MCF 10A (cell line): Measurements from ENCODE around the gene MRRF. TPM values are rescaled to one million over a fixed set of nuclear protein-coding genes. Genes with fewer than 3 reads are reported as not detected.

Source experiments
- BruUV-seq: library from RNA; stranded (reverse); fragments of 400-500 nt; replicated peaks from 2 replicates; lab custom pipeline; 2021; lab: Mats Ljungman, UMichigan
- CTCF ChIA-PET: fragments of 300-600 bp; sonication (Branson Sonifier 250); formaldehyde crosslinking; extraction: SDS; loops from one replicate; lab custom pipeline; 2021; ENCODE audit warnings: antibody characterized with exemption, inconsistent platforms; lab: Yijun Ruan, JAX
- POLR2A ChIA-PET: fragments of 300-600, 350-650 bp; sonication (Branson Sonifier 250); formaldehyde crosslinking; extraction: SDS; loops from one replicate; lab custom pipeline; 2020; ENCODE audit warnings: antibody characterized with exemption, inconsistent platforms; lab: Yijun Ruan, JAX
- DNase-seq: peaks from one replicate; pipeline ENCODE4 v3.0.0-alpha.2; 2018; ENCODE audit not compliant: unreplicated experiment
- H3K27ac Mint-ChIP-seq: one replicate; pipeline ENCODE4 v1.8.0; 2022; ENCODE audit warnings: mild to moderate bottlenecking, low read depth, mixed read lengths; ENCODE audit not compliant: unreplicated experiment
- H3K27me3 Mint-ChIP-seq: one replicate; pipeline ENCODE4 v1.8.0; 2022; ENCODE audit warnings: mixed read lengths; ENCODE audit not compliant: insufficient read depth, unreplicated experiment
- H3K36me3 Mint-ChIP-seq: one replicate; pipeline ENCODE4 v1.8.0; 2022; ENCODE audit warnings: mild to moderate bottlenecking, moderate library complexity, mixed read lengths; ENCODE audit not compliant: insufficient read depth, unreplicated experiment
- H3K4me1 Mint-ChIP-seq: one replicate; pipeline ENCODE4 v1.8.0; 2022; ENCODE audit warnings: mixed read lengths; ENCODE audit not compliant: insufficient read depth, unreplicated experiment
- H3K4me3 Mint-ChIP-seq: one replicate; pipeline ENCODE4 v1.8.0; 2022; ENCODE audit warnings: mild to moderate bottlenecking, moderate library complexity, mixed read lengths; ENCODE audit not compliant: unreplicated experiment
- H3K9me3 Mint-ChIP-seq: one replicate; pipeline ENCODE4 v1.8.0; 2022; ENCODE audit warnings: mixed read lengths; ENCODE audit not compliant: unreplicated experiment
- CTCF ChIP-seq: fragments of 200-600 bp; IDR thresholded peaks from one replicate; pipeline ENCODE4 v1.8.0; 2022; ENCODE audit warnings: antibody characterized with exemption, mild to moderate bottlenecking; ENCODE audit not compliant: unreplicated experiment
- intact Hi-C: fragments of 100-400 bp; cut with micrococcal nuclease; formaldehyde crosslinking; loops from 2 replicates; pipeline ENCODE4 v1.14.1; 2022
- total RNA-seq: library from RNA; stranded (reverse); gene quantifications from 2 replicates; pipeline ENCODE4 v1.2.3, GENCODE V29; 2022

MRRF gene
- total RNA-seq, 1 experiment from 2014 or later = 90.3 TPM

GRCh38 chr9:122331523-122331927, 66.8 kb downstream of the MRRF start:
- H3K4me1 Mint-ChIP-seq = no peaks in the 10 kb centered on the region
- H3K27me3 Mint-ChIP-seq = no peaks in the 10 kb centered on the region
- no peaks in the 10 kb centered on the region for H3K9me3 Mint-ChIP-seq
- ChIA-PET CTCF (interaction anchor here (0.7 to 1.2 kb wide), 4 partner anchors 20 to 233 kb away, joined by 3 to 4 read pairs (median 4); no protein-coding TSS in a partner anchor), POLR2A (no interaction called here)
- intact Hi-C loops = no loop called here
- H3K27ac Mint-ChIP-seq = no peak overlapping the region
- BruUV-seq = no TSS peak
- no peak for TF ChIP-seq CTCF
- DNase-seq = no peak
- no peak overlapping the region for H3K4me3 Mint-ChIP-seq
- peaks cover 18% of the 10 kb centered on the region for H3K36me3 Mint-ChIP-seq

GRCh38 chr9:122332083-122332482, 67.4 kb downstream of the MRRF start:
- Mint-ChIP-seq H3K27ac (no peak overlapping the region), H3K36me3 (peaks cover 12% of the 10 kb centered on the region), H3K4me1 (no peaks in the 10 kb centered on the region), H3K9me3 (no peaks in the 10 kb centered on the region), H3K27me3 (no peaks in the 10 kb centered on the region), H3K4me3 (no peak overlapping the region)
- no TSS peak for BruUV-seq
- ChIA-PET POLR2A (no interaction called here), CTCF (no interaction called here)
- DNase-seq = no peak
- intact Hi-C loops = no loop called here
- TF ChIP-seq CTCF = no peak

GRCh38 chr9:122332644-122333043, 68.0 kb downstream of the MRRF start:
- Mint-ChIP-seq H3K4me3 (no peak overlapping the region), H3K4me1 (no peaks in the 10 kb centered on the region), H3K27ac (no peak overlapping the region), H3K27me3 (no peaks in the 10 kb centered on the region), H3K36me3 (peaks cover 10% of the 10 kb centered on the region), H3K9me3 (no peaks in the 10 kb centered on the region)
- no peak for TF ChIP-seq CTCF
- no TSS peak for BruUV-seq
- no peak for DNase-seq
- intact Hi-C loops = no loop called here
- ChIA-PET CTCF (interaction anchor here (0.6 to 2.5 kb wide), 3 partner anchors 18 to 207 kb away, joined by 3 to 10 read pairs (median 8); no protein-coding TSS in a partner anchor), POLR2A (no interaction called here)

GRCh38 chr9:122333169-122333808, 68.6 kb downstream of the MRRF start:
- no peak for DNase-seq
- intact Hi-C loops = no loop called here
- no peaks in the 10 kb centered on the region for H3K27me3 Mint-ChIP-seq
- TF ChIP-seq CTCF = no peak
- no TSS peak for BruUV-seq
- ChIA-PET POLR2A (interaction anchor here (0.6 kb wide), 1 partner anchor 129 kb away, joined by 3 read pairs; no protein-coding TSS in a partner anchor), CTCF (interaction anchor here (0.6 to 2.5 kb wide), 4 partner anchors 17 to 236 kb away, joined by 3 to 10 read pairs (median 6); no protein-coding TSS in a partner anchor)
- no peak overlapping the region for H3K27ac Mint-ChIP-seq
- H3K9me3 Mint-ChIP-seq = no peaks in the 10 kb centered on the region
- no peaks in the 10 kb centered on the region for H3K4me1 Mint-ChIP-seq
- peaks cover 10% of the 10 kb centered on the region for H3K36me3 Mint-ChIP-seq
- no peak overlapping the region for H3K4me3 Mint-ChIP-seq
